T1000 (cell line): ENCODE data around the gene SURF1.
"Not testable (repeated sequence)": the region's sequence is repeated elsewhere in the genome, so short reads cannot be mapped to it uniquely, and the experiment has no call there.

ENCODE experiments used
- DNase-seq: peaks from one replicate; lab custom pipeline; 2025; ENCODE audit warnings: mixed read lengths; lab: John Stamatoyannopoulos, UW

SURF1 gene

DNA sequence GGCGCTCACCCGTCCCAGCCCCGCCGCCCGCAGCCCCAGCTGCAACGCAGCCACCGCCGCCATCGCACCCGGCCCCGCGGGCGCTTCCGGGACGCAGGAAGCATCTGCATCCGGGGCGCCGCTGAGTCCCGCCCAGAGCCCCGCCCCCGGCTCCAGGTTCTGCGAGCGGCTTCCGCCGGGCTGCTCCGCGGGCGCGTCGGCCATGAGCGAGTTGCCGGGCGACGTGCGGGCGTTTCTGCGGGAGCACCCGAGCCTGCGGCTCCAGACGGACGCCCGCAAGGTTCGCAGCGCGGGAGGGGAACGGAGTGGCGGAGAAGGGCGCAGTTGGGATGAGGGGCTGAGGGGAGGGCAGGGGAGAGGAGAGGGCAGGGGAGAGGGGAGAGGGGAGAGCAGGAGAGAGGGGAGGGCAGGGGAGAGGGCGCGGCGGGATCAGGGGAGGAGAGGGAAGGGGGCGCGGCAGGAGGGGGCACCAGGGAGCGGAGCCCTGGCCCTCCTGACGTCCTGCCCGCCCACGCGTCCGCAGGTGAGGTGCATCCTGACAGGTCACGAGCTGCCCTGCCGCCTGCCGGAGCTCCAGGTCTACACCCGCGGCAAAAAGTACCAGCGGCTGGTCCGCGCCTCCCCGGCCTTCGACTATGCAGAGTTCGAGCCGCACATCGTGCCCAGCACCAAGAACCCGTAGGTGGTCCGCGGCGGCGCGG is at the start of gene SURF1, which contains the start of gene SURF2:
Gene SURF1, minus strand, starts transcription at position 97 of the 701 bp plus-strand sequence. Its CDS starts 34 bp downstream, at position 63.
Gene SURF2, plus strand, starts transcription at position 160 of the 701 bp plus-strand sequence. Its CDS starts 43 bp downstream, at position 203.
- peak; percentile 61 for DNase-seq

DNA sequence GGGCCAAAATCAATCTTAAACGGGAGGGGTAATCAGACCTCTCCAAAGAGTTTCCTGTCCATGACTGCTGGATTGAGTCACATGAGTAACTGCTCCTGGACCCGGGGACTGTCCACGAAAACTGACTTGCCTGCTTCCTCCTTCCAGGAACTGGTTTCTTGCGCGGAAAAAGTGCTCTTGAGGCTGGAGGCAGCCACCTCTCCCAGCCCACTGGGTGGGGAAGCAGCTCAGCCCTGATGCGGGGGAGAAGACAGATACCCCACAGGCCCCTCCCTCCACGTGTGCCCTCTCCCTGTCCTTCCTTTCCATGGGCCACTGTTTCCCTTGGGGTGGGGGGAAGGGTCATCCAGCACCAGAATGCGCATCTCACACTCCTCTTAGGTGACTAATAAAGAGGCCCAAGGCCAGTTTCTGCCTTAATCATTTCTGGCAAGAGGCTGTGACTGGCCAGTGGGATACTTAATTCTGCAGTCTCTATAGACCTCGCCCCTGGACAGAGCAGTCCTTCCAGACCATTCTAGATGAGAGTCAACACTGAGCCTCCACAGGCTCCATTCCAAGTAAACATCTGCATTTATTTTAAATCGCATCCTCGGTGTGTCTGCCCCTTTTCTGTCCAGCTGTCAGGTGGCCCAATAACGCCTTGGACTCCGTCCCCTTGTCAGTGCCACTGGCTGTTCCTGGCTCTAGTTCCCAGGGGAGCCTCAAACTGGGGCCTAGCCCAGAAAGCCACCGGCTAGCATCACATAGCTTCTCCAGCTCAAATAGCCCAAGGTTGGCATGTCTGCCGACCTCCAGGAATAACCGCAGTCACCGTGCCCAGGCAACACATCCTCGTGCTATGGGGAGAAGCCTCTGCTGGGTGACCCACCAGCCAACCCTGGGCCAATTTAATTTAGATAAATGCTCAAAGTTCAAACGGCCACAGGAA is 49.5 kb upstream of the SURF1 start:
- no peak for DNase-seq

- no peak for DNase-seq
Observed at GRCh38 chr9:133404454-133405002, 48.2 kb upstream of the SURF1 start.

- DNase-seq = no peak
Observed at GRCh38 chr9:133403766-133404453, 47.6 kb upstream of the SURF1 start.

DNA sequence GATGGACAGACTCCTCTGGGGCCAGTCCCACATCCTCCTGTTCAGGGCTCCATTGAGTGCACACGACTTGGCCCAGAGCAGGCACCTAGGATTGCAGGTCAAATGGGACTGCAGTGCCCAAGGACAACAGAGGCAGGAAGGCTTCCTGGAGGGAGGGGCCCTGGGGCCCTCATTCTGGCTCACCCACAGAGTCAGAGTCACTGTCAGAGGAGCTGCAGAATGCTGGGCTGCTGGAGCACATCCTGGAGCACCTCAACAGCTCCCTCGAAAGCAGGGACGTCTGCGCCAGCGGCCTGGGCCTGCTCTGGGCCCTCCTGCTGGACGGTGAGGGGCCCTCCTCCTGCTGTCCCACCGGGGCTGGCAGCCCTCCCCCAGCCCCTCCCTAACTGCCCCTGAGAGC is 46.4 kb upstream of the SURF1 start:
- DNase-seq = no peak

DNA sequence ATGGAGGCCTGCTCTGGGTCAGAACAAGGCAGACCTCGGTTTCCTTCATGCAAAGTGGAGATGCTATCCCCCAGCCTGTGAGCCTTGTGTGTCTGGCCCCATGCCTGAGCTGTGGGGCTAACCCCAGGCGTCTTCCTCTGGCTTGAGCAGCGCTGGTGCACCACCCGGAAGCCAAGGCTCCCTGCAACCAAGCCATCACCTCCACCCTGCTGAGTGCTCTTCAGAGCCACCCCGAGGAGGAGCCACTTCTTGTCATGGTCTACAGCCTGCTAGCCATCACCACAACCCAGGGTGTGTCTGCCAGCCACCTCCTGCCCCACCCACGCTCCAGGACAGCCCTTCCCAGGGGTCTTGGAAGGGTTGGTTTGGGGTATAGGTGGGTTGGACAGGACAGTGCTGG is 45.3 kb upstream of the SURF1 start:
- DNase-seq = no peak

DNA sequence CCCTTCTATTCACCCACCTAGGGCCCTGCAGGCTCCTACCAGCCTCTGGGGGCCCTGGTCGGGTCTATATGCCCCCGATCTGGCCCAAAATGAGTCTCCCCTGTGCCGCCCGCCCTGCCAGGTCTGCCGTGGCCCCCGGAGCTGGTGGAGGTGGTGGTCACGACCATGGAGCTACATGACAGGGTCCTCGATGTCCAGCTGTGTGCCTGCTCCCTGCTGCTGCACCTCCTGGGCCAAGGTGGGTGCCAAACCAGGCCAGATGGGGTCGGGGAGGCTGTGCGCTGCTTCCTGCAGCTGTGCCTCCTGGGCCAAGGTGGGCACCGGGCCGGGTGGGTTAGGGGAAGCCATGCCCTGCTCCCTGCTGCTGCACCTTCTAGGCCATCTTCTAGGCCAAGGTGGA is 44.0 kb upstream of the SURF1 start:
- no peak for DNase-seq

DNA sequence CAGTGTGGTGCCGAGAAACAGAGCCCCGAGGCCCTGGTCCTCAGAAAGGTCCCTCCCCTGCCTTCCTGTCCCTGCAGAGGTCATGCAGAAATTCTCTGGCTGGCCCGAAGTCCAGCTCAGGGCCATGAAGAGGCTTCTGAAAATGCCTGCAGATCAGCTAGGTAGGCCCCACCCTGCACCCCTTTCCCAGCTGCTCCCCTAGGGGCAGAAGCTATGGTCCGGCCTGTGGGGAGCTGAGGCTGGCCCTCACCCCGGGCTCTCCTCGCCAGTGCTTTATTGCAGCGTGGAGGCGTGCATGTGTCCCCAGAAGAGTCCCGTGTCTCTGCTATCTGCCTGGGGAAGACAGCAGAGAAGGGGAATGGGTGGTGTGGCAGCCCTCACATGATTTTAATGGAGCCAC is 41.6 kb upstream of the SURF1 start:
- no peak for DNase-seq

GRCh38 chr9:133397370-133397769 is 41.1 kb upstream of the SURF1 start:
- DNase-seq = no peak

DNA sequence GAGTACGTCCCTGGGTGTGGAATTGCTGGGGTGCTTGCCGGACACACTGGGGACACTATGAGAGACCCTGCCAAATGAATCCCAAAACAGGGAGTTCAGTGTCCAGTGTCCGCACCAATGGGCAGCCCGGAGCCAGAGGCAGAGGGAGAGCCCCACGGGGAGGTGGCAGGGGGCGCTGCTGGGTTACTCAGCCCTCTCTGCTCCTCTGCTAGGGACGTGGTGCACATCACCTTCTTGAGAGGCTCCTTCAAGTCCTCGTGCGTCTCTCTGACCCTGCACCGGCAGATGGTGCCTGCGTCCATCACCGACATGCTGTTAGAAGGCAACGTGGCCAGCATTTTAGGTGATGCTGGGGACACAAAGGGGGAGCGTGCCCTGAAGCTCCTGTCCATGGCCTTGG is 40.7 kb upstream of the SURF1 start:
- DNase-seq = no peak

DNA sequence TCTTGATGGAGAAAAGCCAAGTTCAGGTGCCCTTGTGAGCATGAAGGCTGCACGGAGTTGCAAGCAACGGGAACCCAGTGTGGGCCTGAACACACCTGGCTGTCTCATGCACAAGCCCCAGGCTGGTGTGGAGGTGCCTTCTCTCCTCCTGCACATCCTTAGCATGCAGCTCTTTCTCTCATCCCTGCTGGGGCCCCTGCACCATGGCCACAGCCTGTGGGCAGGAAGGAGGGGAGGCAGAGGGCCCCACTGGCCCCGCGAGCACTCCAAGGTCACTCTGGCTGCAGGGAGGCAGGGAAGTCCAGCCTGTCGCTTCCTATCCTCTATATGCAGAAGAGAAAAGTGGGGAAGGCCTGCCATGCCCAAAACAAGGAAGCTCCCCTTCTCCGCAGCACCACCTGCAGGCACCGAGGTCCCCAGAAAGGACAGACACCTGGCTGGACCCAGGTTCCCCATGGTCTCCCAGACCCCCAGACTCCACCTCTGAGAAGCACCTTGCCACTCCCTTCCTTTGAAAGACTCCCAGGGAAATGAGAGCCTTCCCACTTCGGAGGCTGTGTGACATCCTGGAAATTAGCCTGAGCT is 38.5 kb upstream of the SURF1 start:
- no peak for DNase-seq

DNA sequence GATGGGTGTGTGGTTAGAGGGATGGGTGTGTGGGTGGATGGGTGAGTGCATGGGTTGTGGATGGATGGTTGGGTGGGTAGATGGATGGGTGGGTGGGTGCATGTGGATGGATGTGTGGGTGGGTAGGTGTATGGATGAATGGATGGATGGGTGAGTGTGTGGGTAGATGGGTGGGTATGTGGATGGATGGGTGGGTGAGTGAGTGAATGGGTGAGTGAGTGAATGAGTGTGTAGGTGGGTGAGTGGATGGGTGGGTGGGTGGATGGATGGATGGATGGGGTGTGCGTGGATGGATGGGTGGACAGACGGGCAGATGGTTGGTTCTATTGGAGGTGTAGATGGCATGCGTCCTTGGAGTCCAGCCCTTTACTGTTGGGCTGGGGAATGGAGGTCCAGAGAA is 37.1 kb upstream of the SURF1 start:
- no peak for DNase-seq

DNA sequence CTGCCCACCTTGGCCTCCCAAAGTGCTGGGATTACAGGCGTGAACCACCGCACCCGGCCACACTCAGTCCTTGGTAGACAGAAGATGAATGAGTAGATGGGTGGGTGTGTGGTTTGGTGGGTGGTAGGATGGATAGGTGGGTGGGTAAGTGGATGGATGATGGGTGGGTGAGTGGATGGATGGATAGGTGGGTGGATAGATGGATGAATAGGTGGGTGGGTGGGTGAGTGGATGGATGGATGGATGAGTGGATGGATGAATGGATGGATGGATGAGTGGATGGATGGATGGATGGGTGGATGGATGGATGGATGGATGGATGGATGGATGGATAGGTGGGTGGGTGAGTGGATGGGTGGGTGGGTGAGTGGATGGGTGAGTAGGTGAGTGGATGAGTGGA is 36.0 kb upstream of the SURF1 start:
- DNase-seq = not testable (repeated sequence)

GRCh38 chr9:133391449-133391848 is 35.2 kb upstream of the SURF1 start:
- DNase-seq = not testable (repeated sequence)

DNA sequence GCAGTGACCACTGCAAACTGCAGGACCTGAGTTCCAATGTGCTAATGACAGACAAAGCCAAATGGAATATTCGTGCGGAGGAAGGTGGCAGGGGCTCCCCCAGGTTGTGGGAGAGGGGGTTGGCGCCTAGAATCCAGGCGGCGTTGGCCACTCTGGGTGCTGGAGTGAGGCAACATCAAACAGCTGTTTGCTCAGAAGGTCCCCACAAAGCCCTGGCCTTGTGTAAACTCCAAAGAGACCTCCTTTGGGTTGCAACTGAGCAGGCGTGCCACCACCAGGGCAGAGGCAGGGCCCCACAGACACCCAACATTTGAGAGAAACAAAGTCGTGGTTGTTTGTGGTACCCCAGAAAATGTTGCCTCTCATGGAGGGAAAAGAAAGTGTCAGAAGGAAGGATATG is 34.4 kb upstream of the SURF1 start:
- no peak for DNase-seq

GRCh38 chr9:133389562-133389961 is 33.3 kb upstream of the SURF1 start:
- no peak for DNase-seq

- DNase-seq = no peak
Observed at GRCh38 chr9:133389025-133389557, 32.8 kb upstream of the SURF1 start.

DNA sequence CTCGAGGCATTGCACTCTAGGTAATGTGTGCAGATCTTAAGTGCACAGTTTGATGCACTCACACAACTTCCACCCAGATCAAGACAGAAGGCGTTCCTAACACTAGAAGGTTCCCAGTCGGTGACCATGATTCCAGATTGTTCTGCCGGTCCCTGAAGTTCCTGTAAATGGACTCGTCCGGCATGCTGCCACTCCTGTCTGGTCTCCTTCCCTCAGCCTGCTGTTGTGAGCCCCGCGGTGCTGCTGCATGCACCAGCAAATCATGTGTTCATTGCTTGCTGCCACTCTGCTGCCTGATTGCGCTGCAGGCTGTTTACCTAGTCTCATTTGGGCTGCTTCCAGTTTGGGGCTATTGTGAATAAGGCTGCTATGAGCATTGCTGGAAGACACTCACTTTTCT is 31.4 kb upstream of the SURF1 start:
- DNase-seq = no peak

DNA sequence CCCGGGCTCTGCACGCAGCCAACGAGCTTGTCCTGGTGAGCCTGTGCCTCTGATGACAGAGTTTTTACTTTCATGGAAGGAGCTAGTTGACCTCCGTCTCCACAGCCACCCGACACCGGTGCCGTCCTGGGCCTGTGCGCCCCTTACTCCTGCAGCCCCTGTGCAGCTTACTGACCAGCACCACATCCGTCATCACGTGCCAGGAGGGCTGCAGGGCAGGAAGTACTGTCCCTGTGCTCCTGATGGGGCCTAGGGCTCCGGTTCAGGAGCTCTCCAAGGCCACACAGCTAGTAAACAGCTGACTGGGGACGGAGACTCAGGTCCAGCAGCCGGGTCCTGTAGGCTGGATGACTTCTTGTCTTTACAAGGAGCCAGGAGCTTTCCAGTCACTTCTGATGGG is 30.1 kb upstream of the SURF1 start:
- no peak for DNase-seq

- DNase-seq = no peak
Observed at GRCh38 chr9:133385452-133385851, 29.2 kb upstream of the SURF1 start.

DNA sequence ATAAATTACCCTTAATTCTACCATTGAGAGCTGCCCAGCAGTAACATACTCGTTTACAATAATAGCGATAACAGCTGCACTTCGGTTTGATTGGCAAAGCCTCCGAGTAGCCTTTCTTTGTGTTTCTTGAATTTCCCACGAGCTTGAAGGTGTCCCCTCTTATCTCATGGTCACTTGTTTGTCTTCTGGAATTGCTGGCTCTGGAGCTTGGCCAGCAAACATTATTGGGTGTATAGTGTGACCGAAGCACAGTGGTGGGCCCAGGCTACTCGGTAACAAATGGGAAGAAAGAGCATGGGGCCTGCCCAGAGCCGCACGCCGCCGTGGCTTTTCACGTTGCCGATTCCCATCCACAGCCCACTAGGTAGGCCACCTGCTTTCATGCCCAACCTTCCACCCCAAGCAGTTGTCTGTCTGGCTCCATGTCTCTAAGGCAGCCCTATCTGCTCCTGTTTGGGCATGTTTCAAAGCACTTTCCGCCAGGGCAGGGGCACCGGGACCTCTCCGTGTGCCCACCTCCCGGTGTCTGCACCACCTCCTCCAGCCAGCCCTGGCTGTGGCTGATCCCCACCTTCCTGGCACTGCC is 28.5 kb upstream of the SURF1 start:
- no peak for DNase-seq
